ENCODE measurements around the gene TDP2. TPM values are rescaled to one million over a fixed set of nuclear protein-coding genes. Genes with fewer than 3 reads are reported as not detected.

TDP2 gene
- total and polyA plus RNA-seq, 2 donors (not counting 1 experiment from before 2014, with no cell fraction given) = 32.5 to 37.5 TPM

DNA sequence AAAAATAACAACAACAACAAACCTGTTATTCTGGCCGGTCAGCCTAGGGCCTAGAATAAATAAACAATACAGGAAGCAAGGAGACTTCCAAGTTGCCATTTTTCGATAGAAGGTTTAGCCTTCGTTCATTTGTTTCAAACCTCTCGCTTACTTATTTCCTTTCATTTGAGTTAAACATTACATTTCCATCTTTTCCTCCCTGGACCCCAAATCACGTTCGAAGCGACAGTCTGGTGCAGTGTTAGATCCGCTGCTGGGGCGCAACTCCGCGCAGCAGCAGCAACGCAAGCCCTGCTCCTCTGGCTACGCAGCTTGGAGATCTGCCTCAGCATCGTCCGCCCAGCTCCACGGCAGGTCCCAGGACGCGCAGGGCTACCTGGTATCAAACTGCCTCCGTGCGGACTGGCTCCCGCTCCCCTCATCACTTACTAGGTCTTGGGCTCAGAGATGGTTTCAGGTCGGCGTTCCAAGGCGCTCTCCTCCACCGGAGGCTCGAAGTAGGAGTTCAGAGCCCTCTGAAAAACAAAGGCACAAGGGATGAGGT is 530 bp downstream of the TDP2 start:
- H2AFZ ChIP-seq (ENCODE audit: low read length) = peak overlapping the region; percentile 99
- peaks cover 17% of the 10 kb centered on the region for H3K79me2 ChIP-seq (ENCODE audit: control insufficient read depth, insufficient read depth, low read length)
- peak overlapping the region; percentile 79 to 97 (median 86) for H3K4me3 ChIP-seq (replicated peaks in 1 of 4; ENCODE audit: control extremely low read depth in 1 of 4, insufficient read depth in 1 of 4, low read depth in 3 of 4, low read length in 4 of 4)
- H3K27me3 ChIP-seq (ENCODE audit: control insufficient read depth, insufficient read depth, low read length) = no peaks in the 10 kb centered on the region
- H3K9me3 ChIP-seq (ENCODE audit: control insufficient read depth, insufficient read depth, low read depth, low read length) = no peaks in the 10 kb centered on the region
- peak overlapping the region; percentile 84 for H3K9ac ChIP-seq (ENCODE audit: insufficient read depth, low read length)
- DNase-seq (ENCODE audit: low read depth in 2 of 2) = peak; percentile 24 to 49
- peaks cover 6% of the 10 kb centered on the region for H3K4me1 ChIP-seq (ENCODE audit: control insufficient read depth, extremely low read depth, insufficient read depth, low read length)
- H3K4me2 ChIP-seq (ENCODE audit: extremely low read depth, insufficient read depth, low read length) = peak overlapping the region; percentile 67
- H3K36me3 ChIP-seq (ENCODE audit: control insufficient read depth, insufficient read depth, low read length) = no peaks in the 10 kb centered on the region
- H4K20me1 ChIP-seq (ENCODE audit: control insufficient read depth, extremely low read depth, insufficient read depth, low read length) = no peaks in the 10 kb centered on the region
- peak overlapping the region; percentile 89 for H3K27ac ChIP-seq (ENCODE audit: insufficient read depth, low read length)
- TF ChIP-seq, protein P1, sequence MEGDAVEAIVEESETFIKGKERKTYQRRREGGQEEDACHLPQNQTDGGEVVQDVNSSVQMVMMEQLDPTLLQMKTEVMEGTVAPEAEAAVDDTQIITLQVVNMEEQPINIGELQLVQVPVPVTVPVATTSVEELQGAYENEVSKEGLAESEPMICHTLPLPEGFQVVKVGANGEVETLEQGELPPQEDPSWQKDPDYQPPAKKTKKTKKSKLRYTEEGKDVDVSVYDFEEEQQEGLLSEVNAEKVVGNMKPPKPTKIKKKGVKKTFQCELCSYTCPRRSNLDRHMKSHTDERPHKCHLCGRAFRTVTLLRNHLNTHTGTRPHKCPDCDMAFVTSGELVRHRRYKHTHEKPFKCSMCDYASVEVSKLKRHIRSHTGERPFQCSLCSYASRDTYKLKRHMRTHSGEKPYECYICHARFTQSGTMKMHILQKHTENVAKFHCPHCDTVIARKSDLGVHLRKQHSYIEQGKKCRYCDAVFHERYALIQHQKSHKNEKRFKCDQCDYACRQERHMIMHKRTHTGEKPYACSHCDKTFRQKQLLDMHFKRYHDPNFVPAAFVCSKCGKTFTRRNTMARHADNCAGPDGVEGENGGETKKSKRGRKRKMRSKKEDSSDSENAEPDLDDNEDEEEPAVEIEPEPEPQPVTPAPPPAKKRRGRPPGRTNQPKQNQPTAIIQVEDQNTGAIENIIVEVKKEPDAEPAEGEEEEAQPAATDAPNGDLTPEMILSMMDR (conservative IDR thresholded peaks at IDR 0.05 in 1 of 2, IDR thresholded peaks at IDR 0.05 in 1 of 2; ENCODE audit: low read depth in 1 of 2, low read length in 2 of 2) = peak in 1 of 2 donors; percentile 8
- no peak for TF ChIP-seq EZH2 (IDR thresholded peaks at IDR 0.05; ENCODE audit: low read length, missing control alignments)

- H2AFZ ChIP-seq (ENCODE audit: low read length) = no peak overlapping the region
- H3K4me3 ChIP-seq (replicated peaks in 1 of 4; ENCODE audit: control extremely low read depth in 1 of 4, insufficient read depth in 1 of 4, low read depth in 3 of 4, low read length in 4 of 4) = peak overlapping the region in 3 of 4 experiments; percentile 79 to 89 (median 84)
- peak overlapping the region; percentile 67 for H3K4me2 ChIP-seq (ENCODE audit: extremely low read depth, insufficient read depth, low read length)
Measured at GRCh38 chr6:24664046-24664987, 2.4 kb downstream of the TDP2 start.

GRCh38 chr6:24663189-24663588 is 3.5 kb downstream of the TDP2 start:
- Histone ChIP-seq H3K9ac (ENCODE audit: insufficient read depth, low read length) (no peak overlapping the region), H3K79me2 (ENCODE audit: control insufficient read depth, insufficient read depth, low read length) (peaks cover 17% of the 10 kb centered on the region), H3K36me3 (ENCODE audit: control insufficient read depth, insufficient read depth, low read length) (no peaks in the 10 kb centered on the region), H3K4me1 (ENCODE audit: control insufficient read depth, extremely low read depth, insufficient read depth, low read length) (peaks cover 6% of the 10 kb centered on the region), H3K4me3 (replicated peaks in 1 of 4; ENCODE audit: control extremely low read depth in 1 of 4, insufficient read depth in 1 of 4, low read depth in 3 of 4, low read length in 4 of 4) (no peak overlapping the region), H2AFZ (ENCODE audit: low read length) (no peak overlapping the region), H4K20me1 (ENCODE audit: control insufficient read depth, extremely low read depth, insufficient read depth, low read length) (no peaks in the 10 kb centered on the region), H3K27ac (ENCODE audit: insufficient read depth, low read length) (no peak overlapping the region), H3K27me3 (ENCODE audit: control insufficient read depth, insufficient read depth, low read length) (no peaks in the 10 kb centered on the region), H3K4me2 (ENCODE audit: extremely low read depth, insufficient read depth, low read length) (no peak overlapping the region), H3K9me3 (ENCODE audit: control insufficient read depth, insufficient read depth, low read depth, low read length) (no peaks in the 10 kb centered on the region)
- no peak for TF ChIP-seq EZH2 (IDR thresholded peaks at IDR 0.05; ENCODE audit: low read length, missing control alignments)
- TF ChIP-seq, protein P1 (conservative IDR thresholded peaks at IDR 0.05 in 1 of 2, IDR thresholded peaks at IDR 0.05 in 1 of 2; ENCODE audit: low read depth in 1 of 2, low read length in 2 of 2) = no peak
- no peak for DNase-seq (ENCODE audit: low read depth in 2 of 2)

More at GRCh38 chr6:24664046-24664987, 2.4 kb downstream of the TDP2 start:
- Histone ChIP-seq H4K20me1 (ENCODE audit: control insufficient read depth, extremely low read depth, insufficient read depth, low read length) (no peaks in the 10 kb centered on the region), H3K79me2 (ENCODE audit: control insufficient read depth, insufficient read depth, low read length) (peaks cover 17% of the 10 kb centered on the region), H3K27me3 (ENCODE audit: control insufficient read depth, insufficient read depth, low read length) (no peaks in the 10 kb centered on the region), H3K9me3 (ENCODE audit: control insufficient read depth, insufficient read depth, low read depth, low read length) (no peaks in the 10 kb centered on the region), H3K27ac (ENCODE audit: insufficient read depth, low read length) (no peak overlapping the region), H3K9ac (ENCODE audit: insufficient read depth, low read length) (no peak overlapping the region), H3K36me3 (ENCODE audit: control insufficient read depth, insufficient read depth, low read length) (no peaks in the 10 kb centered on the region), H3K4me1 (ENCODE audit: control insufficient read depth, extremely low read depth, insufficient read depth, low read length) (peaks cover 6% of the 10 kb centered on the region)
- no peak for DNase-seq (ENCODE audit: low read depth in 2 of 2)
- no peak for TF ChIP-seq EZH2 (IDR thresholded peaks at IDR 0.05; ENCODE audit: low read length, missing control alignments)
- TF ChIP-seq, protein P1 (conservative IDR thresholded peaks at IDR 0.05 in 1 of 2, IDR thresholded peaks at IDR 0.05 in 1 of 2; ENCODE audit: low read depth in 1 of 2, low read length in 2 of 2) = no peak

Data from fibroblast of lung (primary cell).